ENCODE measurements around the gene DUS3L. TPM values are rescaled to one million over a fixed set of nuclear protein-coding genes. Genes with fewer than 3 reads are reported as not detected.

DUS3L gene
- total and polyA plus RNA-seq, 11 donors: 12.0 to 20.7 (median 15.8) TPM

GRCh38 chr19:5801796-5802619, 11.0 kb upstream of the DUS3L start:
- Histone ChIP-seq H3K27me3 (peaks cover 7 to 59% (median 30%) of the 10 kb centered on the region in 9 donors), H3K36me3 (no peaks in the 10 kb centered on the region), H3K4me3 (no peak overlapping the region), H3K27ac (no peak overlapping the region), H3K4me1 (peaks cover 0 to 46% (median 11%) of the 10 kb centered on the region in 12 donors), H3K9me3 (no peaks in the 10 kb centered on the region)
- WGBS, 4 donors: 15 to 27% (median 21%) methylated on average over 13 to 33 of the region's 33 CpGs
- no peak for ATAC-seq
- intact Hi-C loops (cut with DNase I): loop anchor here (5.0 to 10.0 kb wide), 6 partner anchors 90 to 223 kb away; partner anchors contain the start of gene RANBP3 (in 2 of the 10)
- TF ChIP-seq, protein P1, sequence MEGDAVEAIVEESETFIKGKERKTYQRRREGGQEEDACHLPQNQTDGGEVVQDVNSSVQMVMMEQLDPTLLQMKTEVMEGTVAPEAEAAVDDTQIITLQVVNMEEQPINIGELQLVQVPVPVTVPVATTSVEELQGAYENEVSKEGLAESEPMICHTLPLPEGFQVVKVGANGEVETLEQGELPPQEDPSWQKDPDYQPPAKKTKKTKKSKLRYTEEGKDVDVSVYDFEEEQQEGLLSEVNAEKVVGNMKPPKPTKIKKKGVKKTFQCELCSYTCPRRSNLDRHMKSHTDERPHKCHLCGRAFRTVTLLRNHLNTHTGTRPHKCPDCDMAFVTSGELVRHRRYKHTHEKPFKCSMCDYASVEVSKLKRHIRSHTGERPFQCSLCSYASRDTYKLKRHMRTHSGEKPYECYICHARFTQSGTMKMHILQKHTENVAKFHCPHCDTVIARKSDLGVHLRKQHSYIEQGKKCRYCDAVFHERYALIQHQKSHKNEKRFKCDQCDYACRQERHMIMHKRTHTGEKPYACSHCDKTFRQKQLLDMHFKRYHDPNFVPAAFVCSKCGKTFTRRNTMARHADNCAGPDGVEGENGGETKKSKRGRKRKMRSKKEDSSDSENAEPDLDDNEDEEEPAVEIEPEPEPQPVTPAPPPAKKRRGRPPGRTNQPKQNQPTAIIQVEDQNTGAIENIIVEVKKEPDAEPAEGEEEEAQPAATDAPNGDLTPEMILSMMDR (IDR thresholded peaks at IDR 0.05): no peak
- no peak for TF ChIP-seq POLR2A (IDR thresholded peaks at IDR 0.05)
- DNase-seq: no peak

GRCh38 chr19:5800361-5801270, 9.7 kb upstream of the DUS3L start:
- Histone ChIP-seq H3K36me3 (no peaks in the 10 kb centered on the region), H3K27me3 (peaks cover 7 to 51% (median 30%) of the 10 kb centered on the region in 9 donors), H3K4me3 (no peak overlapping the region), H3K27ac (peak overlapping the region in 1 of 12 donors; percentile 56), H3K9me3 (no peaks in the 10 kb centered on the region), H3K4me1 (peaks cover 0 to 42% (median 11%) of the 10 kb centered on the region in 12 donors)
- 78 to 89% (median 81%) methylated on average over 12 to 17 of the region's 17 CpGs for WGBS, 4 donors
- no peak for DNase-seq
- intact Hi-C loops (cut with DNase I): loop anchor here (5.0 to 10.0 kb wide), 6 partner anchors 92 to 224 kb away; partner anchors contain the start of gene RANBP3 (in 2 of the 10)
- TF ChIP-seq POLR2A (IDR thresholded peaks at IDR 0.05): no peak
- TF ChIP-seq, protein P1 (IDR thresholded peaks at IDR 0.05): no peak
- no peak for ATAC-seq

- no peaks in the 10 kb centered on the region for H3K36me3 ChIP-seq
- no peaks in the 10 kb centered on the region for H3K9me3 ChIP-seq
- intact Hi-C loops (cut with DNase I): loop anchor here (5.0 to 10.0 kb wide), 7 partner anchors 93 to 225 kb away; partner anchors contain the start of genes RANBP3 (in 2 of the 10), HSD11B1L (in 1 of the 10) and MICOS13 (in 1 of the 10)
- TF ChIP-seq, protein P1 (IDR thresholded peaks at IDR 0.05): no peak
- TF ChIP-seq POLR2A (IDR thresholded peaks at IDR 0.05): no peak
- ATAC-seq: peak; percentile 23 to 77 (median 60)
- 37 to 44% (median 43%) methylated on average over 28 to 37 of the region's 37 CpGs for WGBS, 4 donors
- peaks cover 0 to 37% (median 10%) of the 10 kb centered on the region in 12 donors for H3K4me1 ChIP-seq
- H3K27ac ChIP-seq: peak overlapping the region in 7 of 12 donors; percentile 22 to 76 (median 40)
- H3K4me3 ChIP-seq: no peak overlapping the region
- DNase-seq: peak in 4 of 5 donors; percentile 61 to 76 (median 75)
- peaks cover 6 to 47% (median 27%) of the 10 kb centered on the region in 9 donors for H3K27me3 ChIP-seq
These were observed 8.6 kb upstream of the DUS3L start for GRCh38 chr19:5799247-5800241.
